PC-9 (cell line): ENCODE measurements around the gene HHIPL1.

Experiments used
- EZH2 ChIP-seq: fragments of 200-600 bp; sonication (generic); IDR thresholded peaks from 2 replicates; pipeline ENCODE4 v1.8.0; 2017; ENCODE audit warnings: antibody characterized with exemption, low read depth
- TF ChIP-seq, protein P1 (sequence below): fragments of 200-600 bp; sonication (generic); conservative IDR thresholded peaks from 2 replicates; pipeline ENCODE4 v1.6.1; 2017; ENCODE audit warnings: mixed run types, antibody characterized with exemption, mild to moderate bottlenecking, moderate library complexity

- TF ChIP-seq, protein P1, sequence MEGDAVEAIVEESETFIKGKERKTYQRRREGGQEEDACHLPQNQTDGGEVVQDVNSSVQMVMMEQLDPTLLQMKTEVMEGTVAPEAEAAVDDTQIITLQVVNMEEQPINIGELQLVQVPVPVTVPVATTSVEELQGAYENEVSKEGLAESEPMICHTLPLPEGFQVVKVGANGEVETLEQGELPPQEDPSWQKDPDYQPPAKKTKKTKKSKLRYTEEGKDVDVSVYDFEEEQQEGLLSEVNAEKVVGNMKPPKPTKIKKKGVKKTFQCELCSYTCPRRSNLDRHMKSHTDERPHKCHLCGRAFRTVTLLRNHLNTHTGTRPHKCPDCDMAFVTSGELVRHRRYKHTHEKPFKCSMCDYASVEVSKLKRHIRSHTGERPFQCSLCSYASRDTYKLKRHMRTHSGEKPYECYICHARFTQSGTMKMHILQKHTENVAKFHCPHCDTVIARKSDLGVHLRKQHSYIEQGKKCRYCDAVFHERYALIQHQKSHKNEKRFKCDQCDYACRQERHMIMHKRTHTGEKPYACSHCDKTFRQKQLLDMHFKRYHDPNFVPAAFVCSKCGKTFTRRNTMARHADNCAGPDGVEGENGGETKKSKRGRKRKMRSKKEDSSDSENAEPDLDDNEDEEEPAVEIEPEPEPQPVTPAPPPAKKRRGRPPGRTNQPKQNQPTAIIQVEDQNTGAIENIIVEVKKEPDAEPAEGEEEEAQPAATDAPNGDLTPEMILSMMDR: no peak
- no peak for TF ChIP-seq EZH2
Observed at GRCh38 chr14:99707420-99707819, 62.5 kb downstream of the HHIPL1 start.
